ENCODE measurements around the gene ORC3.
"Not testable (repeated sequence)": the region's sequence is repeated elsewhere in the genome, so short reads cannot be mapped to it uniquely, and the experiment has no call there.

ORC3 gene

DNA sequence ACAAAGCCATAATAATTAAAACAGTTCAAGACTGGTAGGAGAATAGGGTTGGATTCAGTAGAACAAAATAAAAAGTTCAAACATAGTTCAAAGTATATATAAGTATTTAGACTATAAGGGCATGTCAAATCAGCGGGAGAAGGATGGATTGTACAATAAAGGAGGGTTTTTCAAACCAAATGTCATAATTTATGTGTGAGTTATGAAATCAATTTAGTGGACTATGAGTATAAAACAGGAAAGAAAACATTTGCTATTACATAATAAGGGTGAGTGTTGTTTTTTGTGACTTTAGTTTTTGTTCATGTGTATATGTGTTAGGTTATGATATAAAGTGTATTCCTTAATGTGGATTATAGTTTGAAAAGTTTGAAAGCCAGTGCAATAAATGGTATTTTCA lies 10.6 kb downstream of the ORC3 start:
- no peak for DNase-seq (ENCODE audit: low read depth)

DNA sequence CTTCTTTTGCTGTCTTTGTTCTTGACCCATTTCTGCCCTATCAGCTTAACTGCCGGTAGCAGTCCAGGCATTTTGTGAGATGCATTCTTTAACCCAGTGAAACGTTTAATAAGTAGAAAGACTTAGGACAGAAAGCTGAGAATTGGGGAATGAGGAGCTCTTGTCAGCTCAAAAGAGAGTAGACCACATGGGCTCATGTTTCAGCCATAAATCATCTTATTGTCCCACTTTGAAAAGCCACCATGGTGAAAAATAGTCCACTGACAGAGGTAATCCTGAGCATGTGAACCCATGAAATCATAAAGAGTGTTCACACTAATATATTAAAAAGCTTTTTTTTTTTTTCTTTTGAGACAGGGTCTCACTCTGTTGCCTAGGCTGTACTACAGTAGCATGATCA lies 16.3 kb downstream of the ORC3 start:
- DNase-seq (ENCODE audit: low read depth) = no peak

DNA sequence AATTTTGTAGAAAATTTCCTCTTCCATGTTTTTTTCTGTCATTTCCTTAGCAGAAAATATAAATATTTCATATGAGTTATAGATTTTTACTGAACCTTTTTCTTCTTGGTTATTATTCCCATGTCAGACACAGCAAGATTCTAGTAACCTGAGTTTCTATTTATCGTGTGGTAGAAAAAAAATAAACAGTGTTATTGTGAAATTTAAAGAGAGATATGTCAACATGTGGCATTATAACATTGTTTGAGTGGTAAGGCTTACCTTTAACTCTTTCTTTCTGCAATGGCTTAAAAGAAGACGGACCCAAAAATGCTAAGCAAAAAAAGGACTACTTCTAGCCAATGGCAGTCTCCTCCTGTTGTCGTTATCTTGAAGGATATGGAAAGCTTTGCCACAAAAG lies 18.9 kb downstream of the ORC3 start:
- DNase-seq (ENCODE audit: low read depth) = no peak

DNA sequence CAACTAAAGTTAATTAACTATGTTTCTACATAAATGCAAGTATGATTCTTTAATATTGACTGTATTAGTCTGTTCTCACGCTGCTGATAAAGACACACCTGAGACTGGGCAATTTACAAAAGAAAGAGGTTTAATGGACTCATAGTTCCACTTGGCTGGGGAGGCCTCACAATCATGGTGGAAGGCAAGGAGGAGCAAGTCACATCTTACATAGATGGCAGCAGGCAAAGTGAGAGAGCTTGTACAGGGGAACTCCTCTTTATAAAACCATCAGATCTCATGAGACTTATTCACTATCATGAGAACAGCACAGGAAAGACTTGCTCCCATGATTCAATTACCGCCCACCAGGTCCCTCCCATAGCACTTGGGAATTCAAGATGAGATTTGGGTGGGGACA lies 23.1 kb downstream of the ORC3 start:
- not testable (repeated sequence) for DNase-seq (ENCODE audit: low read depth)

DNA sequence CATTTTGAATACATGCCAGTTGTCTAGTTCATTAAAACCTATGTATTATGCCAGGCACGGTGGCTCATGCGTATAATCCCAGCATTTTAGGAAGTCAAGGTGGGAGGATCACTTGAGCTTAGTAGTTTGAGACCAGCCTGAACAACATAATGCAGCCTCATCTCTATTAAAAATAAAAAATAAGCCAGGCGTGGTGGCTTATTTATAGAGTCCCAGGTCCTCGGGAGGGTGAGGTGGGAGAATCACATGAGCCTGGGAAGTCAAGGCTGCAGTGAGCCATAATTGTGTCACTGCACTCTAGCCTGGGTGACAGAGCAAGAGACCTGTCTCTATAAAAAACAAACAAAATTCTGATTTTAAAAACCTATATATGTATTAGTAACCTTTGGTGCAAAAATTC lies 27.5 kb downstream of the ORC3 start:
- DNase-seq (ENCODE audit: low read depth) = no peak

DNA sequence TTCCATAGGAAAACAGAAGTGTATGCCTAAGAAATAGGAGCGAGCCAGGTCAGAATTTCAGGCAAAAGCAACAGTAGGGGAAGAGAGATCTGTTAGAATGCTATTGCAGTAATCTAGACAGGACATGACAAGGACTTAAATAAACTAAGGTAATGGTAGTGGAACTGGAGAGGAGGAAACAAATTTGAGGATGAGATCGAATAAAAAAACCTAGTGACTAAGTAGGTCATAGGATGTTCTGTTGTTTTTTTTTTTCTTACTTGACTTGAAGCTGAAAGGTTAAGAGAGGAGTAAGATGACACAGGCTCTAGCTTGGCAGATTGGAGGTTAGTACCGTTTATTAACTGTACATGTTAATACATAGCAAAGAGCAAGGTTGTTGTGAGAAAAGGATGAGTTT lies 28.6 kb downstream of the ORC3 start:
- DNase-seq (ENCODE audit: low read depth) = no peak

DNA sequence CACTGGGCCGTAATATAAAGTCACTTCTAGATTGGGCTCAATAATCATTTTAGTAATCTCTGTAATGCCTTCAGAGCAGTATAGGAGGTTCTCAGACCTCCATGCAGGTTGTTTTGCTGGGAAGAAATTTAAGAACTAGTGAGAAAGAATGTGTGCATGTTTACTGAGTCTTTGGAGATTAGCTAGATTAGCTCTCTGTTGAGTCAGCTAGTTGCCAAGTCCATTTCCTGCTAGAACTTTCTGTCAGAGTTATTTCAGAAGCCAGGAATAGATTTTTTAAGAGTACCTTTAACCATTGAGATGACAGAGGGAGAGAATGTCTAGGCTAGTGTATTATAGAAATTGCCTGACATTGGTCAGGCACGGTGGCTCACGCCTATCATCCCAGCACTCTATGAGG lies 33.3 kb downstream of the ORC3 start:
- no peak for DNase-seq (ENCODE audit: low read depth)

DNA sequence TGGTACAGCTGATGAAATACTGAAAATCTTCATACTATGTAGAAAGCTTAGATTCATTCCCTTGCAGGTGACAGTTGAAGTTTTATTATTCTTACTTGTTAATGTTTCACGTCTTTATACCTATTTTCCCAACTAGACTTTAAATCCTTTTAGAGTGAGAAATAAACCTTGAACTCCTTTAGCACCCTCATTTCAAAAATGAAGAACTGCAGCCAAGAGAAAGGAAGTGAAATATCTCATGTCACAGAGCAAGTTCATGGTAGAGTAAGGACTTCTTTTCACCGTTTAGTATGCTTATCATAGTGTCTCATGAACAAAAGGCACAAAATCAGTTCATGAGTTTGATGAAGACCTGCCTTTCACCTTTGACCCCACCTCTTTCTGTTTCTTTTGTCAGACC lies 38.5 kb downstream of the ORC3 start:
- no peak for DNase-seq (ENCODE audit: low read depth)

DNA sequence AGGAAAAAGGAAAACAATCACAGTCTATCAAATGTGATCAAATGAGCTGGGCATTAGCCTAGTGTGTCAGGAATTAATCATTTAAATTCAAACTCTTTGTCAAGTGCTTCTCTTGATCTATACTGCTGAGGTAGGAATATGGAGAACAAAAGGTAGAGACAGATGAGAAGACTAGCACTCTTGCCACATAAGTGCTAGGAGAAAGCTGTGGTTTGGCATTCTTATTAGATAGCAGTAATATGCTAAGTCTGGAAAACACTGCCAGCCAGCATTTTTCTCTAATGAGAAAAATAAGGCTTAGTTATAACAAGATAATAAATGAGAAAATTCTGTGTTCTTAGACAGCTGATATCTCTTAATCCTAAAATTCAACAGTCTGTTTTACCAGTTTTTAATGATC lies 38.9 kb downstream of the ORC3 start:
- no peak for DNase-seq (ENCODE audit: low read depth)

DNA sequence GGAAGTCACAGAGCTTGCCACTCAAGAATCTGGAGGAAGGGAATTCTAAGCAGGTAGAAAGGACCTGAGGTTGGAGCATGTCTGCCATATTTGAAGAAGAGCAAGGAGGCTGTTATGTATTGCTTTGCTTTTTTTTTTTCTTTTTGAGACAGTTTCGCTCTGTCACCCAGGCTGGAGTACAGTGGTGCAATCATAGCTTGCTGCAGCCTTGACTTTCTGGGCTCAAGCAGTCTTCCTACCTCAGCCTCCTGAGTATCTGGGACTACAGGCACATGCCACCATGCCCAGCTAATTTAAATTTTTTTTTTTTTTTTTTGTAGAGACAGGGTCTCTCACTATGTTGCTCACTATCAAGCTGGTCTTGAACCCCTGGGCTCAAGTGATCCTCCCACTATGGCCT lies 40.8 kb downstream of the ORC3 start:
- no peak for DNase-seq (ENCODE audit: low read depth)

DNA sequence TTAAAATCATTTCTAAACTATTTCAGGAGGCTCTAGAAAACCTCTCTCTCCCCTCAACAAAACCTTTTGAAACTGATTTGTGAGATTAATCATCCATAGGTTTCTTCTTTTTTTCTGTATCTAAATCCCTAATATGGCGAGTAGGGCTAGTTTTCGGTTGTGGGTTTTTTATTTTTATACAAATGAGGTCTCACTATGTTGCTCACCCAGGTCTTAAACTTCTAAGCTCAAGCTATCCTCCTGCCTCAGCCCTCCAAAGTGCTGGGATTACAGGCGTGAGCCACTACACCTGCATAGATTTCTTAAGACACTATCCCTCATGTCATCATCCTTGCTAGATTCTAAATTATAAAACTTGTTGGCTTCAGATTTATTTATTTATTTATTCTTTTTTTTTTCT lies 43.9 kb downstream of the ORC3 start:
- no peak for DNase-seq (ENCODE audit: low read depth)

DNA sequence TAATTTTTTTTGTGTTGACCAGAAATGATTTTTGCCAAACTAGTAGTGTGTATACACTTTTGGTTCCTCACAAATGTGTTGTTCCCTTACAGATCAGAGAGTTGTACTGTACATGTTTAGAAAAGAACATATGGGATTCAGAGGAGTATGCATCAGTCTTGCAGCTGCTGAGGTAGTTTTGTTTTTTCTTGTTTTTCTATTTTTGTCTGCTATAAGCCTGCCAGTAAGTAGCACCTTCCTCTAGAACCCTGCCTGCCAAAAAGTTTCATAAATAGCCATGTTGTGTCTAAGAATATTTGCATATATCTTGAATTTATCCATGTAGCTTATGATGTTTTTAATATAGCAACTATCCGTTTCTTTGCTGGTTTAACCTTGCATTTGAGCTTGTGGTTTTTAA lies 46.4 kb downstream of the ORC3 start:
- DNase-seq (ENCODE audit: low read depth) = no peak

DNA sequence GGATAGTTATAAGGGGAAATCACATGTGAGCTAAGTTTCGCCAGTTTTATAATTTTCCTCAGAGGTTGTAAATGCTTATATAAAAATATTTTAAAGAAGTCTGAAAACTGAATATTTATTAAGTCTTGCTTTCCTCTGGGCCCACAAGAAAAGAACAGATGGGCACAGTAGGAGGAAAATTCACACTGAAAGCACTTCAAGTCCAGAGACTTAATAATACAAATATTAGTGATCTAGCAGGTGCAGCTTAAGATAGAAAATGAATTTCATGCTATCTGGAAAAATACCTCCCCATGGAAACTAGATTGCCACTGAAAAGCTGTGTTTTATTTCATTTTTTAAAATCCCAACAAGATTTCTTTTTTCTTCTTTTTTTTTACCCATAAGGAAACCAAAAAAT lies 47.2 kb downstream of the ORC3 start:
- DNase-seq (ENCODE audit: low read depth) = no peak

DNA sequence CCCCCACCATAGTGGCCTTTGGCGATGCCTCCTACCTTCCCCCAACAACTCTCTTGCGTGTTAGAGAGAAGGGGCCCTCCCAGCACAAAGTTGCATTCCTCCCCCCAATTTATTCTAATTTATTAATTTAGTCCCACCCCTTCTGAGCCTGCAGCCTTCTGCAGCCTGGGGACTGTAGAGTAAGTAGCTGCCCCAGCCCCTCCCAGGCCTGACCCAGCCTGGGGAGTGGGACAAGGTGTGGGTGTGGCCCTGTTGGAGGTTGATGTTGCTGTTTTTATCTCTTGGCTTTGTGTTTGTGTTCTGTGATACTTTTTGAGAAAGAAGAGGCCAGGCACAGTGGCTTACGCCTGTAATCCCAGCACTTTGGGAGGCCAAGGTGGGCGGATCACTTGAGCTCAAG lies 49.4 kb downstream of the ORC3 start:
- DNase-seq (ENCODE audit: low read depth) = no peak

DNA sequence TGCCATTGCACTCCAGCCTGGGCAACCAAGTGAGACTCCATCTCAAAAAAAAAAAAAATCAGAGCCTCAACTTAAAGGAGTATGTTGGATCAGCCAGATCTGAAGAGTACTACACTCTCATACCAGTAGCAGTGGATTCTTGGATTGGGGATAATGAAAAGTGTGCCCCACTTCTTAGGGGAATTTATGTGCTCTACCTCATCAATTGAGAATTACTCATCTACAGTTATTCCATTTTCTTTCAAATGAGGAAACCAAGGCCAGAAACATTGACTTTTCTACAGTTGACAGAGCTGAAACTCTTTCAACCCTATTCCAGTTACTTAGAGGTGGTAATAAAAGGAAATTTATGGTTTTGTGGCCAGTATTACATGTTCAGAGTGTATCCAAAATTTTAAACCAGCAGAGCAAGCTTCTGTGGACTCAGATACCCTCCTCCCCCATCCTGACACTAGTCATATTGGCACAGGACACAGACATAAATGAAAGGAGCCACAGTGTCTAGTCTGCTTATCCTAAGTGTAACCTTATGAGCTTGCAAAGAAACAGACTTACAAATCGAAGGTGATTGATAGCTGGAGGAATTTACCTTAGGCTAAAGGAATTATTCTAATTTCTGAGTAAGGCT lies 51.2 kb downstream of the ORC3 start:
- DNase-seq (ENCODE audit: low read depth) = no peak

DNA sequence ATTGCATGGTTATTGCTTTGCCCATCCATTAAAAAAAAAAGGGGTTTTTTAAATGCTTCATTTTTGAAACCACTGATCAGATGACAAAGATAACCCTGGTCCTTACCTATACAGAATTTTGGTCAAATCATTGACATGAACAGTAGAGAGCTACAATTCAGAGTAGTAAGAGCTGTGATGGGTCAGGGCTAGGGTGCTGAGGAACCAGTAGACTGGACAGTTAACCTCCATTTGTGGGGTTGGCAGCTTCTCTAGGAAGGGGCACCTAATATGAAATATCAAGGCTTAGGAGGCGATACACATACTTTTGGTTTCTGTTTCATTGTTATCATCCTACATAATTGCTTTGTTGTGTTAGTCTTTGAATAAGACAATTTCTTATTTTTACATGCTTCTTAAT lies 55.1 kb downstream of the ORC3 start:
- DNase-seq (ENCODE audit: low read depth) = no peak

DNA sequence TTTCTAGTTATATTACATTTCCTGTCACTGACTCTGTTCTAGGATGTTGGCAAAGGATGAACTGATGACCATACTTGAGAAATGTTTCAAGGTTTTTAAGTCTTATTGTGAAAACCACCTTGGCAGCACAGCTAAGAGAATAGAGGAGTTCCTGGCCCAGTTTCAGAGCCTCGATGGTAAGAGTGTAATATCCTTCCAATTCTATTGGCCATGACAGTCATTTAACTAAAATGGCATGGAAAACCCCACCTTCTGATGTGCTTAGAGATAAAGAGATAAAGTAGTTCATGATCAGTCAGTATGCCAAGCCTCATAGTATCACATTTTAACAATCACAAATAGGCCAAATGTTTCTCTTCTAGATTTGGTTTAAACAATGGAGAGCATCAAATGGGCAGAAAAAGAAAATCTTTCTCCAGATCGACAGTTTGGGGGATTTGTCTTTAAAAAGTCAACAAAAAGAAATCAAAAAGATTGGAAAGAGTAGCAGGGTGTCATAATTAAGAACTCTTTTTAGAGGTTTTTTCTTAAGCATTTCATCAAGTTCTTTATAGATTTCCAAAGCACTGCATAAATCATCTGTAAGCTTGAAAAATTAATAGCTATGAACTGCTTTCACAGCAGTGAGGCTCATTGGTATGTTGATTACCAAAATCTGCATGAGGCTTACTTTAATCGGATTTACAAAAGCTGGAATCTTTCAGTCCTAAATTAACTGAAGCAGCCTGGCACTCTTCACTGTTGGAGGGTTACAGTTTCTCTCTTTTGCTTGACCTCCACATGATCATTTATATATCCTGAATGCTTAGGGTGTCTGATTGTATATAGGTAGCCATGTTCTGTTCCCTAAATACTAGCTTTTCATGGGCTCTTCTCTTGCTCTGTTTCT lies 63.4 kb downstream of the ORC3 start:
- no peak for DNase-seq (ENCODE audit: low read depth)

DNA sequence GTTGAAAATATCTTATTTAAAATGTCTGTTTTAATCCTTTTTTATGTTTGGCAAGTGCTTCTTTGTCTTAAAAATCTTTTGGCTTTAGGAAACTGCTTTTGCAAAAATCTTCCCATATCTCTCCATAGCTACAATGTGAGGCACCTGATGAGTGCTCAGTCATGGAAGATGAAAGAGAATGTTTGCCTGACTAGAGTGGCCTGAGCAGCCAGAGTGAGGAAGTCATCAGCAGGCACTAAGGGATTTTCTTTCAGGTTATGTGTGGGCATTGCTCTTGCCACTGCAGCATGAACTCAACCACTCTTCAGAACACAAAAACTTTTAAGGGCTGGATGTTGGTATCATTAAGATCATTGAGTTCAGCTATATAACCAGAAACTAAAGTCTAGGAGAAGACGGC lies 64.2 kb downstream of the ORC3 start:
- DNase-seq (ENCODE audit: low read depth) = no peak

DNA sequence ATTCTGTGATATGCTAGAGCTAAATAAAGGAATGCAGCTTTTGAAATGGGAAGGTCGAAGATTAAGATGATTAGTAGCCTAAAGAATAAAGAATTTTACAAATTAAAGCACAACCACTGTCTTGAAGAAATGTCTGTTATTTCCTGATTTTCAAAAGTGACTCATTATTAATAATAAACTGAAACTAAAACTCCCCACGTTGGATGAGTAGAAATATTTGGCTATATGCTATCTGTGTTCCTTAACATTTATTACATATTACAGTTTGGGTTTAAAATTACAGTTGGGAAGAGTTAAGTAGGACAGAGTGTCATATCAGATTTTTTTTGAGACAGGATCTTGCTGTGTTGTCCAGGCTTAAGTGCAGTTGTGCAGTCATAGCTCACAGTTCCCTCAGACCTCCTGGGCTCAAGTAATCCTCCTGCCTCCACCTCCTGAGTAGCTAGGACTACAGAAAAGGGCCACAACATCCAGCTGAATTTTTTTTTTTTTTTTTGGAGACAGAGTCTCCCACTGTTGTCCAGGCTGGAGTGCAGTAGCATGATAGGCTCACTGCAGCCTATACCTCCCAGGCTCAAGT lies 65.0 kb downstream of the ORC3 start:
- DNase-seq (ENCODE audit: low read depth) = no peak

DNA sequence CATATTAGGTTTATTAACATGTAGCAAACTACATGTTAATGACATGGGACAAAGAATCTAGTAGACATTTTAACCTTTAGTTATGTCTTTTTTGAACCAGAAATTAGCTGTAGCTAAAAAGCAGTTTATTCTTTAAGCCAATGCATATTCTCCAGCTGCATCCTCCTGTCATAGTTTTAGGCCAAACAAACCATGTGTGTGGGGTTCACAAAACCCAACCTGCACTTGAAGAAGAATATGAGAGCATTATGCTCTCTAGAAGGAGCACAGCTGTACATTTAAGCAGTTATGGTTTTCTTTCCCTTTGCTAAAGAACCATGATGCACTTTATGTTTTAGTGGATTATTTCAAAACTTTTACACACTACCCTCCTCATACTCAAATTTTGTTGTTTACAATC lies 65.9 kb downstream of the ORC3 start:
- no peak for DNase-seq (ENCODE audit: low read depth)

DNA sequence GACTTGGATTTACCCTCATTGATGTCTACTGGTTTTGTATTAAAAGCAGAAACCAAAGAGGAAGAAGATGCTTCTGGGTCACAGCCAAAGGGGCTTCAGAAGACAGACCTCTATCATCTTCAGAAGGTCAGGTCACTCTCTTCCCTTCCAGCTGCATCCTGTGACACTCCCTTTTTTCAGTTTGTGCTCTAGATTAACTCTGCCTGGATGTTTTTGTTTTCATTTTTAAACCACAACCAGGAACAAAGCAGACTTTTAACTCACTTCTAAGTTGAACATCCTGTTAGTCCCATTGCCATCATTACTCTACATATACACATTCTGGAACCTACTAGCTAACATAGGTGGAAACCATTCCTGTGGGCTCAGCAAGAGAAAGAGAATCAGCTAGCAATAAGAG lies 66.9 kb downstream of the ORC3 start:
- DNase-seq (ENCODE audit: low read depth) = no peak

DNA sequence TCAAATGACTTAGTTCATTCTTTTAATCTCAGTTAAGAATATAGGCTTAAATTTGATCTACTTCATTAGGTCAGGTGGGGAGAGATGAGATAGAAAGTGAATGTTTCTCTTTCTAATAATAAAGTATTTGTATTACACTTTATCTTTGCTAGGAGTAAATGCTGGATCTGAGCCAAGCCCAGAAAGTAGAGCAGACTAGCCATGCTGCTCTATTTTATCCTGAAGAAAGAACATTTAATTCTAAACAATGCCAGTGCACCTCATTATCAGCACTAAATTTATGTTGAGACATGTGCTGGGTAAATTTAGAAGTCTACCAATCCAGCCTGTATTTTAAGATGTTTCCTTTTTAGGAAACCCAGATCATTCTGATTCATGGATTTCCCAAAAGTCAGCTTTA lies 68.6 kb downstream of the ORC3 start:
- no peak for DNase-seq (ENCODE audit: low read depth)

DNA sequence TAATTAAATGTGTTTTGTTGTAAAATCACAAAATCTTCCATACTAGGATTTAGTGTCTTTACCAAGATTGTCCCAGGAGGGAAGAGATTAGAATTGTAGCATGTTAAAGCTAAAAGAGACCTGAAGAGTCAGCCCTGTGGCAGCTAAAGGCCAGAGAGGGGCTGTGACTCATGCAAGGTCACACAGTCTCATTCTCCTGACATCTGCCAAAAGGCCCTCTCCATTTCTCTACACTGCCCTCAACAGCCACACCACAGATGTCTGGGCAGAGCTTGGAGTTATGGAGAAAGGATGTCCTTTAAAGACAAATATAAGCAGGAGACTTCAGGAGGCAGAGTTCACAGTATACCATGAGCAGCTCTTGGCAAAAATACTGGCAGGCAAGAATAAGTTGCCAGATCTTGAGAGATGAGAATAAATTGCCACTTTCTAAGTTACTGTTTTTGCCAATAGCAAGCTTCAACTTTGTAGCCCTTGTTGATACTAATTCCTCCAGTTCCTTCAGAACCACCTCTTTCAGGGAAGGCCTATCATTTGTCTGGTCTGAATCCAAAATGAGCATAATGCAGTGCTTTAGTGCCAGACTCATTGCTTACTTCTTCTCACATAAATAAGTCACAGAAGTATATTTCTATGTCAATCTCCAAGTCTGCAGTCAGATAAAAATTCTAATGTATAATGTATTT lies 70.4 kb downstream of the ORC3 start:
- DNase-seq (ENCODE audit: low read depth) = no peak
